ENCODE results near the gene NCLN. TPM values are rescaled to one million over a fixed set of nuclear protein-coding genes. Genes with fewer than 3 reads are reported as not detected.

Gene NCLN
- total and polyA plus RNA-seq, 9 of the 15 experiments (the other 6 are each of a cell fraction or from before 2014, with no cell fraction given) = 3.8 to 126 (median 39.6) TPM

- TF ChIP-seq ZNF592 (IDR thresholded peaks at IDR 0.05) (peak; percentile 83), ZNF224 (CRISPR knock-in tag; IDR thresholded peaks at IDR 0.05) (no peak), DPF2 (IDR thresholded peaks at IDR 0.05) (no peak), ZNF143 (CRISPR knock-in tag; IDR thresholded peaks at IDR 0.05) (peak; percentile 83), CREM (IDR thresholded peaks at IDR 0.05; ENCODE audit: low read depth) (peak; percentile 51), RBM15 (IDR thresholded peaks at IDR 0.05; ENCODE audit: insufficient read depth, low read length) (no peak), GABPB1 (CRISPR knock-in tag; IDR thresholded peaks at IDR 0.05) (peak; percentile 89), SUPT5H (IDR thresholded peaks at IDR 0.05) (peak; percentile 76; the same call in 1 of the 2 replicates), FOXK2 (conservative IDR thresholded peaks at IDR 0.05 in 1 of 2, IDR thresholded peaks at IDR 0.05 in 1 of 2; ENCODE audit: low read depth in 2 of 2) (peak in 1 of 2 experiments; percentile 46; a peak in 1 of 4 replicates), JUNB (CRISPR knock-in tag; conservative IDR thresholded peaks at IDR 0.05) (no peak), MECOM (CRISPR knock-in tag; IDR thresholded peaks at IDR 0.05) (no peak), ZNF277 (CRISPR knock-in tag; IDR thresholded peaks at IDR 0.05; ENCODE audit: borderline replicate concordance) (no peak), NCOA2 (IDR thresholded peaks at IDR 0.05; ENCODE audit: partially characterized antibody in 2 of 2) (peak in 1 of 2 experiments; percentile 95), KDM2B (CRISPR knock-in tag; IDR thresholded peaks at IDR 0.05) (no peak), PHB (CRISPR knock-in tag; IDR thresholded peaks at IDR 0.05) (no peak), SMC3 (conservative IDR thresholded peaks at IDR 0.05; ENCODE audit: insufficient read depth, low read depth, low read length) (no peak), ZNF668 (CRISPR knock-in tag; IDR thresholded peaks at IDR 0.05) (no peak), CTBP1 (IDR thresholded peaks at IDR 0.05; ENCODE audit: borderline replicate concordance) (peak; percentile 59; the same call in 1 of the 2 replicates), ZFX (CRISPR knock-in tag; IDR thresholded peaks at IDR 0.05) (no peak), ZKSCAN1 (IDR thresholded peaks at IDR 0.05; ENCODE audit: low read depth, low read length) (no peak), GATAD2B (IDR thresholded peaks at IDR 0.05; ENCODE audit: borderline replicate concordance) (peak; percentile 80; the same call in 1 of the 2 replicates), TCF3 (CRISPR knock-in tag; IDR thresholded peaks at IDR 0.05) (0 out of 2 replicates have a peak, but pooled peaks have one; percentile 21)
- TF ChIP-seq, protein P1, sequence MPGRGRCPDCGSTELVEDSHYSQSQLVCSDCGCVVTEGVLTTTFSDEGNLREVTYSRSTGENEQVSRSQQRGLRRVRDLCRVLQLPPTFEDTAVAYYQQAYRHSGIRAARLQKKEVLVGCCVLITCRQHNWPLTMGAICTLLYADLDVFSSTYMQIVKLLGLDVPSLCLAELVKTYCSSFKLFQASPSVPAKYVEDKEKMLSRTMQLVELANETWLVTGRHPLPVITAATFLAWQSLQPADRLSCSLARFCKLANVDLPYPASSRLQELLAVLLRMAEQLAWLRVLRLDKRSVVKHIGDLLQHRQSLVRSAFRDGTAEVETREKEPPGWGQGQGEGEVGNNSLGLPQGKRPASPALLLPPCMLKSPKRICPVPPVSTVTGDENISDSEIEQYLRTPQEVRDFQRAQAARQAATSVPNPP (IDR thresholded peaks at IDR 0.05; ENCODE audit: borderline replicate concordance, insufficient read depth, insufficient read length) = no peak
These were observed at the start of gene NCLN (continued) for GRCh38 chr19:3185461-3186159.
